Pulmonary artery endothelial cell (primary cell): ENCODE results near the gene ADGRB3. TPM values are rescaled to one million over a fixed set of nuclear protein-coding genes. Genes with fewer than 3 reads are reported as not detected.
"Not testable (repeated sequence)": the region's sequence is repeated elsewhere in the genome, so short reads cannot be mapped to it uniquely, and the experiment has no call there.

Experiments
- DNase-seq: peaks from one replicate; pipeline ENCODE4 v3.0.0-alpha.2; 2011; ENCODE audit warnings: low read depth, low spot score
- total RNA-seq: library from RNA; depleted of rRNA; stranded (reverse); fragments of >200 nt; gene quantifications from 2 replicates; pipeline ENCODE4 v1.2.3, GENCODE V29; 2014

The ADGRB3 gene
- total RNA-seq, 1 donor from 2014 or later: not detected

DNA sequence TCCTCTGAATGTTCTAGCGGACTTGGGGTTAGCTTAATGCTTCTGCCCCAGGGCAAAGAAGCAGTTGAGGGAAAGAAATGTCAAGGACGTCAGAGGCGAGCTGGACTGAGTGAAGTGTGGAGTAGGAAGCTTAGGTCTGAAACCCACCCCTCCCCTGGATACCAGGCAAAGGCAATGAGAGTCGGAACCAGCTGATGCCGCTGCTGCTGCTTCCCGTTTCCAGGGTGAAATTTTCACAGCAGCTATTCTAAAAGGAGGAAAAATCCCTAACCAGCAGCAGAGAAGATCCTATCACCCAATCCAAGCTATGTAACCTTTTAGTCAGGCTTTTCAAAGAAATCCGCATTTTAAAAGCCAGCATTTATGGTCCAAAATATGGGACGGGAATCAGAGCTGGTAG lies 597.4 kb downstream of the ADGRB3 start:
- no peak for DNase-seq

DNA sequence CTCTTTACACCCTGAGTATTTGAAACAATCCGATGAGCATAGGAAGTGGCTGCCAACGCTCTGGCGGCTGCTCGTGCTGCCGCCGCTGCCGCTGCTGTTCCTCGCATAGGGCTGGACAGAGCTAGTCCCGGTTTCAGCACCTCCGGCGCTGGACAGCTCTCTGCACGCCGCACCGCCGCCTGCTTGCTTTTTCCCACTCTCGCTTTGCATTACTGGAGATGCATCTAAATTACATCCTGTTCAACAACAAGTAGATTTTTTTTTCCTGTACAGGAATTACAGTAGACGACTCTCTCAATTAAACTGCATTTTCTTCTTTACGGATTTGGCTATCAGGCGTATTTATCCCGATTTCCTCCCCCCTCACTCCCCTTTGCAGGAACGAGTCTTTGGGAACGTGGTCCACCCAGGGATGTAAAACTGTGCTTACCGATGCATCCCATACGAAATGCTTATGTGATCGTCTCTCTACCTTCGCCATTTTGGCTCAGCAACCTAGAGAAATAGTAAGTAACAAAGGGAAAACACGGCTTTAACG lies 597.9 kb downstream of the ADGRB3 start:
- no peak for DNase-seq

DNA sequence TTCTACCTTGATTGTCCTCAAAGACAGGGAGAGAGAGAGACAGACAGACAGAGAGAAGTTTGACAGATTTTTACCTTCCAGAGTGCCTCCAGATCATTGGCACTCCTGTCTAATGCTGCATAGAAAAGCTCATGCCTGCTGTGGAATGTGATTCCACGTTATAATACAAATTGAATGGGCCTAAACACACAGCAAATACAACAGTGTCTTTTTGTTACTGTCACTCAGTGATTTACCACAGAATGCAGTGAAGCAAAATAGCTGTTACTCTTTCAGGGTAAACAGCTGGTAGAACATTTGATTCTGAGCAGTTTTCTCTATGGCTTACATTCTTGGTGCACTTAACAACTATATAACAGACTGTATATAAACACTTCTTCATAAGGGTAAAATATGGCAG lies 603.0 kb downstream of the ADGRB3 start:
- DNase-seq: no peak

DNA sequence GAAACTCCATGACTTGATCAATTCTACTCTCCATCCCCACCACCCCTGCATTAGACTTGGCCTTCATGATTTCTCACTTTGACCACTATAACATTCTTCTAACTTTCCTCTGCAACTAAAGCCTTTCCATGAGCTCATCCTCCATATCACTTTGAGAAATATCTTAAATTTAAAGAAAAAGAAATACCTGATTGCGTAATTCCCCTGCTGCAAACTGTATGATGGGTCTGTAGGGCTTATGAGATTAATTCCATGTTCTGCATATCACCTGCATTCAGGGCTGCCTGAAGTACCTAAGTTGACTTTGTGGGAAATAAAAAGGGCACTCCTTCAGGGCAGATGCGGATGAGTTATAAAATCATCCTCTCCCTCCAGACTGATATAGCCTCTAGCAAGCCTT lies 611.9 kb downstream of the ADGRB3 start:
- no peak for DNase-seq

DNA sequence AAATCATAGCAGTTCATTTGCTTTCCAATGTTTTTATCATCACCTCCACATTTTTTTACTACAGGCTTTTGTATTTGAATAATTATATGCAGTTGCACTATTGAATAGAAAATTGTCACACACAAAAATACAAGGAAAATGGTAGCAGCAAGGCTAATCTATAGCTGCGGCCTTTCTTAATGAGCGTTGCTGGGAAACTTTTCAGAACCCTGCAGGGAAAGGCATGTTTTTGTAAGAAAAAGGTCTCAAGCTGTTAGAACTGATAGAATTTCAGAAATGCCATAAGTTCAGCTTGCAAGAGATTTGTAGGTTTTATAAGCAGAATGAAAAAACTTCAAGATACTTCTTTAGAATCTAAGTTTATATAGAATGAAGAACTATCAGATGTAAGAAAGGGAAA lies 625.9 kb downstream of the ADGRB3 start:
- no peak for DNase-seq

DNA sequence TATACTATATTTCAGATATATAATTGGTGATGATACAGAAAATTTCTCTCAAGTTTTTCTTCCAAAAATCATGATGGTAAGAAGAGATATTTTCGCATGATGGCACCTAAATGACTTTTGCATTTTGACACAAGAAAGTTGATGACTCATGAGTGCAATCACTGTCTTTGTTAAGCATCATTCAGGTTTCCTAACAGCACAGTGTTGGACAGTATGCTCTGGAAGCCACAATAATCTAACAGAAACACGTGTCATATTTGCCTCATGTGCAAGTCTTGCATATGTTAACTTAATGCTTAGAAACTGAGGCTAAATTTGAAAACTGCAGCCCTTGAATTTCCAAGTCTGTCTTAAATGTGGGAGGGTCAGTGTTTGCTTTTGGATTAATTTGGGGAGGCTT lies 628.2 kb downstream of the ADGRB3 start:
- DNase-seq: no peak

DNA sequence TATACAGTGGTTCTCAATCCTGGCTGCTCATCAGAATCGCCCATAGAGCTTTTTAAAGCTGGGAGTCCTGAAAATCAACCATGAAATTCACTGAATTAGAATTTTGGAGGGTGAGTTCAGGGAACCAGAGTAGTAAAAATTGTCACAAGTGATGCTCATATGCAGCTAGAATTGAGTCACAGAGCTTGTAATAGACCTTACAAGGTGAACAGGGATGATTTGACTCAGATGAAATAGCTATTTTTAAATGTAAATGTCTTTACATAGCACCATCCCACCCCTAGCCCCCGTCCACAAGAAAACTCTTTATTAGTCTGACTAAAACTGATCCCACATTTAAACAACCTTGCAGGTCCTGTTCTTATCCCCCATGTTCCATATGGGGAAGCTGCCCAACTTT lies 630.0 kb downstream of the ADGRB3 start:
- no peak for DNase-seq

DNA sequence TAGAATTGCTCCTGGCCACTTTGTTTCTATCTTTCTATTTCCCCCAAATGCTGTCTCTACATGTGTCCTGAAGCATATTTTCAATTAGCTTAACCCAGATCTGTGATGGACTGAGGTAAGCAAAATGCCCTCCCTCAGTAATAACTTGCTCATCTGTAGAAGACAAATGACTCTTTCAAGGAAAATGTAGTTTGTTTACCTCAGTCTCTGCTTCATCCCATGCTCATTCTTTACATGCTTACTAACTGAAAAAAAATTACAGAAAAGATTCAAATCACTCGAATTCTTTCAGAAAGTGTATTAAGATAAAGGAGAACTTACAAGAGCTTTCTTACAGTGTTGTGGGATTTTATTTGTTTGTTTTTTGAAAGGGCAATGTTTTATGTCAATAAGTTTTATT lies 630.6 kb downstream of the ADGRB3 start:
- DNase-seq: no peak

DNA sequence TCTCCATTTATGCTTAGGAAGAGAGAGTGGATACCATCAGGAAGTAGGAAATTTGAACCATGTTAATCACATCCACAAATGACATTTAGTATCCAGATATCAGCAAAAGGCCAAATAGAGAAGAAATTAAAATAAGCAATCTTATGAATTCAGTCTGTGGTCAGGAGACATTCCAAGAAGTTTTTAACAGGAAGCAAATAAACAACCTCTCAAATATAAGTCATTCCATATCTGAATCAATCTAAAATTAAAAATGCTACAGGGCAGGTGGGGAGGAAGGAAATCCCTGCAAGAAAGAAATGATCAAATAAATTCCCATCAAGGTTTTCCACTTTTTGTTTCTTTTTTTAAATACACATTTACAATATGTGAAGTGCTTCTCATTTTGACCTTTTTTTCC lies 641.1 kb downstream of the ADGRB3 start:
- DNase-seq: no peak

DNA sequence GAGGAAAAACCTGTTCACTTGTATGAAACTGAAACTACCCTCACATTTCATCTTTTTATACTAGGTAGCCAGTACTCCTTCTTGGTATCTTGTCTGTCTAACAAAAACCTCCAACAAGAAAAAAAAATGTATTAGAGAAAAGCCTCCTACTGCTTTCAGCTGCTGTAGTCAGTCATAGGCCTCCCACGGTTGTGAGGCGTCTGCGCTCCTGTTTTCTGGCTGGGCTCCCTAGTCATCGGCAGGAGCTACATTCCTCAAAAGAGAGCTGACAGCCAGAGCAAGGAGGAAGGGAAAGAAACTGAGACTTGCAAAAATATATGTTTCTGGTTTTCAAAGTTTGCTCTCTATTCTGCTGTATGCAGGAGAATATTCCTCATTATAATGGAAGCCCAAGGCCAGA lies 644.7 kb downstream of the ADGRB3 start:
- no peak for DNase-seq

DNA sequence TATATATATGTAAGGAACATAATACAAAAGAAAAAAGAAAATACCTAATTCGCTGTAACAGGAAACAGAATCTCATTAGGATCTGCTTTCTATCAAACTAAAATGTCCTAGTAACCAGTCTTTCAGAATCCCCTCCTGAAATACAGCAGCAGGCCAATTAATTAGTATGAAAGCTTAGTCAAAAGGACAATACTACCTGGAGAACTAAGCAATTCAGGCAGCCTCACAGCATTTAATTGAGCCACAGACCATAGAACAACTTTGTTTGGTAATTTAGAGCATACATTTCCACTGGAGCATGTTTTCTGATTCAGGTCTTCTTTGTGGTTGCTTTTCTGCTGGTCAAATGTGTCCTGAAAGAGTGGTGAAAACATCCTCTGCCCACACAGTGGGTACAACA lies 645.8 kb downstream of the ADGRB3 start:
- no peak for DNase-seq

DNA sequence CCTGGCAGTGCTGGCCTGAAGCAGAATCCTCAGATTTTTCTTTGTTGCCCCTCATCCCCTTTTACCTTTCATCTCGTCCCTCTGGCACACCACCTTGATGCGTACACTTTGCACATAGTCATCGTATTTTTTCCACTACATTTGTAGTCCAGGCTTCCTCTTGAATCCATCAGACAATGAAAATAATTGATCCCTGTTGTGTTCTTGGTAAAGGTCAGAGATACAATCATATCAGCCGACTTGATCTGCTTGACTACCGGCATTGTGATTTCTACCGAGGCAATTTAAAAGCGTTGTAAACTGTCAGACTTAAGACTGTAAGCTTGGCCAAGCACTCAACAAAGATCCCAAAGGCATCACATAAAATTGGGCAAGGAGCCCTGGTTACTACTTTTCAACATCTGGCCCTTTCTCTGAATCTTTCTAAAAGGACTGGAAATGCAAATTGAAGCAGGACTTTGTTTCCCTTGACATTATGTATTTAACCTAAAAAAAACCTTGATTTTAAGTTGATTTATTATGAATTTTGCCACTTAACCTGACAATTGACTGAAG lies 649.2 kb downstream of the ADGRB3 start:
- DNase-seq: no peak

DNA sequence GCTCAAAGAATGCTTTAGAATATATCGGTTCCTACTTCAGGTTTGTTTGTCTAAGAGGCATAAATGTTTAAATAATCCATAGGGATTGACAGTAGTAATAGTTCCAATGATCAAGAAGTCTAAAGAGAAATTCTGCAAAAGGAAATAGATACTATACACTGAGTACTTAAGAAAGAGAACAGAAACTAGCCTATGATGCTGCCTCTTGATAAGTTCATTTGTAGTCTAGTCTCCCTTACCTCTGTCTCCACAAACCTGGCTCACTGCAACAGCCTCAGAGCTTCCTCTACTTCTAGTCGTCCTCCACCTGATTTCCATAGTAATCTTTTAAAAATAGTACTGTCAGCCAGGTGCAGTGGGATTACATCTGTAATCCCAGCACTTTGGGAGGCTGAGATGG lies 650.0 kb downstream of the ADGRB3 start:
- no peak for DNase-seq

DNA sequence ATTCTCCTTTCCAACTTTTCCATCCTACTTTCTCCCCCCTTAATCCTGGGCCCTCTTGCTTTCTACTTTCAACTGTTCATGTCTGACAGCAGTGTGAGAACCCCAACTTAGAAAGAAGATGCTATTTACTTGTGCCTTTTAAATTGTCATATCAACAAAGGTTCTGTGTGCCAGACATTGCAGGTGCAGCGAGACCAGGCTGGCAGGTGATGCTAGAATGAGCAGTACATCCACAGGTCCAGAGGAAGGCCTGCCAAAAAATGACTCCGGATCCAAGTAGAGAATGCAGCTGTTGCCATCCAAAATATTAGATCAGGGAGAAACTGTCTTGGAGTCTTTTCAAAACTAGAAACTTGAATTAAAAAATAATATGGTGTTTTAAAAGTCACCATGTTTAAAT lies 651.2 kb downstream of the ADGRB3 start:
- no peak for DNase-seq

DNA sequence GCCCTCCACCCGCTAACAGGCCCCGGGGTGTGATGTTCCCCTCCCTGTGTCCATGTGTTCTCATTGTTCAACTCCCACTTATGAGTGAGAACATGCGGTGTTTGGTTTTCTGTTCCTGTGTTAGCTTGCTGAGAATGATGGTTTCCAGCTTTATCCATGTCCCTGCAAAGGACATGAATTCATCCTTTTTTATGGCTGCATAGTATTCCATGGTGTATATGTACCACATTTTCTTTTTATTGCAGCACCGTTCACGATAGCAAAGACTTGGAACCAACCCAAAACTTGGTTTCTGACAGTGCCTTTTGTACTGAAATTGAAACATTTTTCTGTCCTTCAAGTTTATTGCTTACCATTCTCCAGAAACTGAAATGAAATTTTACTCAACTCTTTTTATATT lies 653.1 kb downstream of the ADGRB3 start:
- not testable (repeated sequence) for DNase-seq

DNA sequence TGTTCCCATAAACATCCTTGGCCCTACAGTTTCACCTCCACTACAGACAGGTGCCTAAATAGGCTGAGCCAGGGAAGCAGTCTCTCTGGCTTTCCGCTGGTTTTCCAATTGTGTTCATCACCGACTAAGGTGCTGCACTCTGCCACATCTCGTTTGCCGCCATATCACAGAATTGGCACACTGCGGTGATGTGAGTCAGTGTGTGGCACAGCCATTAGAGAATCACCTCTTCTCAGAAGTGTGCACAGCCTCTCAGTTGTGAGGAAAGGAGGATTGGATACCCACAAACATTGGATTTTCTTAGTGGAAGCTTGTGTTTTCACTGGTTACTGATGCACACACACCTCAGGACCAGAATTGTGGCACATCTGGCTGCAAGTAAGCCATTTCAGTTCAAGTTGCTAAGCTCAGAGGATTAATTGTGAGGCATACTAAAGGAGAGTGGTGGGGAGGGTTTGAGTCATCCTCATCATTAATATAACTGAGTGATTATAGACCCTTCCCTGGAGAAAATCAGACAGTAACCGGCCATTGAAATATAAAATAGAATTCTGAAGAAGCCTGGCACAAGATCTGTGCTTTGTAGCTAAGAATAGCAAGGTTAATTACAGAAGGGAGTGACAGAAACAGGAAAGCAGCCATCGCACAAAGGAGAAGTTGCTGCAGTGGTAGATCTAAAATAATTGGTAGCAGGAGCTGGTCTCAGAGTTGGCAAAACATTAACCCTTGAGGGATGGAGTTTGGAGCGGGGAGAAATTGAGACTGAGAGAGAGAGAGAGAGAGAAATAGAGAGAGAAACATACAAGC lies 654.8 kb downstream of the ADGRB3 start:
- no peak for DNase-seq

DNA sequence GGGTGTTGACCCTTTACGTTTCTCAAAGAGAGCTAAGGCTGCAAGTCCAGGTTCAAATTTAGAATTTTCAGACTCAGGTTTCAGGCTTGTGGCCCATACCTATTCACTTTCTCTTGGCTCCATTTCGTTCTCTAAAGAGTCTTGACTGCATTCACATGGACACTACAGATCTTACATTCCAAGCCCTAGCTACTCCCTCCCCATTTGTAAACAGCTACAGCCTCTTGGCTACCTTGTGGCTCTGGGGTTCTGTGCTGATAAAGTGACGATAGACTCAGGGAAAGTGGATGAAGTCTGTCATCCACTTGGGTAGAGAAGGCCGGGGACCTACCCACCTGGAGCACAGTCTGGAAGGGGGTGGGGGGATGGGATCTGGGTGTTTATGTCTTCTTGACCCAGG lies 658.4 kb downstream of the ADGRB3 start:
- no peak for DNase-seq

DNA sequence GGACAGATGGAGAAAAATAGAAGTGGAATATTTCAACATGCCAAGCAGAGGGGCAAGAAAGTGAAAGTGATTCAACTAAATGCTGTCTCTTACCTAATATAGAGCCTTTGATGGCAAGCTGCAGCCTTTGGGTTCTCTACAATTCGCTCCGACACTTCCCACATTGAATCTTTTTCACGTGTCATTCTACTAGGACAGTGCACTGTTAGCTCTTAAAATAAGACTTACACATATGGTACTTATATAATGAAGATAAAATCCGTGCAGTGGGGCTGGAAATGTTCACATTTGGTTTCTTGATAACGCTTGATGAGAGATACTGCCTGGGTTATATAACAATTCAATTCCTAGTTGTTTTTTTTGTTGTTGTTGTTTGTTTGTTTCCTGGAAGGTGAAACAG lies 659.3 kb downstream of the ADGRB3 start:
- DNase-seq: no peak

DNA sequence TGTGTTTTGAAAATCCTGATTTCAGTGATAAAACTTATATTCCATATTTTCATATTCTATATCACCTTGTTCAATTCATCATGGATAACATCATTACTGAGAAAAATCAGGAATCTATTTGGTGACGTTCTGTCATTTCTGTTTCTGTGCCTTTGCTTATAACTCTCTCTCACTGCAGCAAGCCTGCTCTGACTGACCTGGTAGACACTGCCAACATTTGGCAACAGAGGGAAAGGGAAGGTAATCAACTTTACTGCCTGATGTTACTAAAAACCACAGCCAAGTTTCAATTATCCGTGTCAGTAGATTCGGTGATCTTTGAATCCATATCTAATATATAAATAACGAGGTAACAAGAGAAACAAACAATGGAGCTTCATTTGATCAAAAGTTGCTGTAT lies 659.8 kb downstream of the ADGRB3 start:
- no peak for DNase-seq

DNA sequence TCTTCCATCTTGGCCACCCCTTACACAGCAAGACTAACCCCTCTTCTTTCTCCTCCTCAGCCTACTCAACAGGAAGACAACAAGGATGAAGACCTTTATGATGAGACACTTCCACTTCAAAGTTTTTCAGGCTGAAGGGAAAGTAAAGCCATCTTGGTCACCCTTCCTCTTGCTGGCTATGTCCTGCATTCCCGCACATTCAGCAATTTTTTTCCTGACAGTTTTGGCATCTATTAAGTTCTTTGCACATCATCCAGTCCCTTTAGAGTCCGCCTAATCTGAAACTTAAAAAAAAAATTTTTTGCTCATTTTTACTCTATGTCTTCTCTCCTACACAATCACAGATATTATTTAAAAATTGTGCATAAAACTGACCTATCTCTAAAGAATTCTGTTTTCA lies 668.3 kb downstream of the ADGRB3 start:
- no peak for DNase-seq

DNA sequence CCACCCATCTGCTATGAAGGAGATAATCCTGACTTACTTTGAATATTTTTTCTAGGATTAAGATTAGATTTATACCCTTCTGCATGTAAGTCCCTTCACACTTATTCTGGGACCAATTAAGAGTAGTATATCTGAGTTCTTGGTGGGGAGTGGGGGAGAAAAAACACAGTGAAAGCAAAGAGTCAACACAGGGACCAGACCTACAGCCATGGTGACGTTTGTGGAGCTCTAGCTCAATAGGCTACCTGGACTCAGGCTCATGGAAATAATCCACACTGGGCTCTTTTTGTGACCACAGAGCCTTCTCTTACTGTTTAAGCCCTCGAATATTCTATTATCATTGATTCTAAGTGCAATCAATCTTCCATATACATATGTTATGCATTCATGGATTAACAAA lies 670.4 kb downstream of the ADGRB3 start:
- DNase-seq: no peak

DNA sequence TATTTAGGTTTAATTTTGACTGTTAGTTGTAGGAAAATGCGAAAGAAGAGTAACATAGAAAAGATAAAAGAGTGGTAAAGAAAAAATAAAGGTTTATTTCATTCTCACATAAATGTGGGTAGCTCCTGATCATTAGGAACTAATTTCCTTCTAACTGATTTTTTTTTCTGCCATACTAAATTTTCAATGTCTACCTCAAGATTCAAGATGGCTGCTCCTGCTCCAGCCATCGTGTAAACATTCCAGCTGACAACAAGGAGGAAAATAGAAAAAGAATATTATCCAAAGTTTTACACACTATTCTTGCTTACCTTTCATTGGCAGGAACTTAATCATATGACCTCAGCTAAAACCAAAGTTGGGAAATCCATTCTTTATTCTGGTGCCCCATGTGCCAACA lies 673.5 kb downstream of the ADGRB3 start:
- DNase-seq: no peak

DNA sequence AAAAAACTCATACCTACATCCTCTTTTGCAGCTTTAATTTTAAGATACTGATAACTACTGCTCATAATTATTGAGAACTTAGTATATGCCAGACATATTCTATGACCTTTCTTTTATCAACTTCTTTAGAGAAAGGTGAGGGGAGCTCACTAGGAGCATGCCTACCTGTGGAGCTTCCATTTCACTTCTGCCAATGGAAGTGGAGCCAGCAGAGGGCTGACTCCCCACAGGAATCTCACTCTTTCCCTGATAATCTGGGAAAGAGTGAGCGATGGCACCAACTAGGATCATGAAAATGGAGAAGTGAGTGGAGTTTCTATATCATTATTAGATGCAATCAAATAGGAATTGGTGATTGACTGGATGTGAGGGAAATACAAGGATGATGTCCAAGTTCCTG lies 676.8 kb downstream of the ADGRB3 start:
- DNase-seq: no peak
